HG03066 (cell line): ENCODE measurements around the gene QSOX2.

ENCODE experiments used
- ATAC-seq: cut with Tn5 transposase; IDR thresholded peaks from one replicate; pipeline ENCODE4 v1.9.1; 2021; ENCODE audit warnings: low read depth; ENCODE audit not compliant: unreplicated experiment

QSOX2 gene

GRCh38 chr9:136283291-136284235 lies 38.0 kb upstream of the QSOX2 start:
- no peak for ATAC-seq

DNA sequence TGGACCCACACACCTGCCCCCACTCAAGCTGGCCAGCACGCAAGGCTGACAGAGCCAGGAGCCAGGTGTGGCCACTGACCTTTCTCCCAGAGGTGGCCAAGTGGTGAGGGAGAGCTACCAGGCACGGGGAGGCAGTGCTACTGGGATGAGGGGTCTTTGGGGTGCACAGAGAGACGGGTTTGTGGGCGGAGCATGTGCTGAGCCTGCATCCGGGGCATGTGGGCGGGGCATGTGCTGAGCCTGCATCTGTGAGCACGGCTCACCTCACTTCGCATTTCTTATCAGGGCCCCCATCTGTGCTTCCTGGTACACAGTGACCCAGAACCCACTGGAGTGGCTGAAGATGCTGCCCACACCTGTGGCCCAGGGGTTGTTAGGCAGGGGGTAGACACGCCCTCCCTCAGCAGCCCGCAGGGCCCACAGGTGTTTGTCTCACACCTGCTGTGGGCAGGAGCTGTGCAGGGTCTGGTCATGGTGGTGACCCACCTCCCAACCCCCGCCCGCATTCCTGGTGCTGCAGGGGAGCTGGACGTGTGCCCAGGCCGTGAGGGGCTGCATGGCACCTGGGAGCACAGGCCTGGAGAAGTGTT lies 36.8 kb upstream of the QSOX2 start:
- no peak for ATAC-seq

DNA sequence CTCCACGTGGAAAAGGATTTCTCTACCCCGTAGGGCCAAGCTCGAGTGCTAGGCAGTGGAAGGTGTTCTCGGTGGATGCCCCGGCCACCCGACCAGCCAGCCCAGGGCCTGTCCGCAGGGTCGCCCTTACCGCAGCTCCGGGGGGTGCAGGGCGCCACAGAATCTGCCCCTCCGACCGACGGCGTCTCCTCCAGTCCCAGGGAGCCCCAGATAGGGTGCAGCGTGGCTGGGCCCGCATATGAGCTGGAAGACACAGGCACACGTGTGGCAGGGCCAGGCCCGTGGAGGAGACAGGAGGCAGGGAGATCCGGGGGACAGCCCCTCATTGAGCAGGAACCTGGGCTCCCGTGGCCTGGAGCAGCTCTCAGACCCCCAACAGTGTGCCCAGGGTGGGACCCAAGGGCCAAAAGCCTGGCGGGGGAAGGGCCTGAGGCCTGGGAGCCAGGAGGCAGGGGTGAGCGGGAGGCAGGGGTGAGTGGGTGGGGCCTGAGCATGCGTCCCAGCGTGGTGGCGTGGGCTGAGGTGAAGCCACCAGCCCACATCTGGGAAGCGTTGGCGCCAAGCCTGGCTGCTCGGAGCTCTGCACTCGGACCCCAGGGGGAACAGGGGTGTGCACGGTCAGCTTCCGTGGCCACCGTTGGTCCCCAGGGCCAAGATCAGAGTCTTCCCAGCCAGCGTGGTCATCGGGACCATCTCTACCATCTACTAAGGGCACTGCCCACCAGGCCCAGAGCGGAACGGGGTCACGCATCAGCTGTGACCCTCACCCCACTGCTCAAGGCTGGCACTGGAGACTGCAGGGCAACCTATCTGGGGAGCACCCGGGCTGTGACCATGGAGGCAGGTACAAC lies 36.0 kb upstream of the QSOX2 start:
- ATAC-seq: no peak

- no peak for ATAC-seq
Measured at GRCh38 chr9:136280535-136281315, 35.1 kb upstream of the QSOX2 start.

GRCh38 chr9:136279471-136279870 lies 33.9 kb upstream of the QSOX2 start:
- no peak for ATAC-seq

DNA sequence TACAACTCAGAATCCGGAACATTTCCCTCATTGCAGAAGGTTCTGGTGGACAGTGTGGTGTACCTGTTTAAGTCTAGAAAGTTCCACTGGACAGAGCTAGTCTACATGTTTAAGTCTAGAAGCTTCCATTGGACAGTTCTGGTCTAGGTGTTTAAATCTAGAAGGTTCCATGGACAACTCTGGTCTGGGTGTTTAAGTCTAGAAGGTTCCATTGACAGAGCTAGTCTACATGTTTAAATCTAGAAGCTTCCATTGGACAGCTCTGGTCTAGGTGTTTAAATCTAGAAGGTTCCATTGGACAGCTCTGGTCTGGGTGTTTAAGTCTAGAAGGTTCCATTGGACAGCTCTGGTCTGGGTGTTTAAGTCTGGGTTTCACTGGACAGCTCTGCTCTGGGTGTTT lies 33.3 kb upstream of the QSOX2 start:
- ATAC-seq: no peak

GRCh38 chr9:136278221-136278620 lies 32.6 kb upstream of the QSOX2 start:
- no peak for ATAC-seq

- no peak for ATAC-seq
Measured at GRCh38 chr9:136277746-136278145, 32.1 kb upstream of the QSOX2 start.

DNA sequence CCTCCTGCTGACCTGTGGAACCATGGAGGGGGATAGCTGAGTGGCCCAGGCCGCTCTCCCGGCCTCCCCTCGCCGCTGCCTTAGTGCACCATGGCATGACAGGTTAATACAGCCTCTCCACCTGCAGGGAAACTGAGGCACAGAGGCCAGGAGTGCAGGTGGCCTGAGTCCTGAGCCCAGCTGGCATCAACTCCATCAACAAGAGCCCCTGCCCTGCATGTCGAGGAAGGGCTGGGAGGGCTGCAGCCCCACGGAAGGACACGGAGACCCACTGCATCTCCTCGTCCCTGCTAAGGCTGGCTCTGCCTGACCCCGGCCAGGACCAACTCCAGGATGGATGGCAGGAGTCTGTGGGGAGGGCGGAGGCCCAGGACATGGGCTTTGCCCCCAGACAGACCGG lies 31.1 kb upstream of the QSOX2 start:
- ATAC-seq: no peak

DNA sequence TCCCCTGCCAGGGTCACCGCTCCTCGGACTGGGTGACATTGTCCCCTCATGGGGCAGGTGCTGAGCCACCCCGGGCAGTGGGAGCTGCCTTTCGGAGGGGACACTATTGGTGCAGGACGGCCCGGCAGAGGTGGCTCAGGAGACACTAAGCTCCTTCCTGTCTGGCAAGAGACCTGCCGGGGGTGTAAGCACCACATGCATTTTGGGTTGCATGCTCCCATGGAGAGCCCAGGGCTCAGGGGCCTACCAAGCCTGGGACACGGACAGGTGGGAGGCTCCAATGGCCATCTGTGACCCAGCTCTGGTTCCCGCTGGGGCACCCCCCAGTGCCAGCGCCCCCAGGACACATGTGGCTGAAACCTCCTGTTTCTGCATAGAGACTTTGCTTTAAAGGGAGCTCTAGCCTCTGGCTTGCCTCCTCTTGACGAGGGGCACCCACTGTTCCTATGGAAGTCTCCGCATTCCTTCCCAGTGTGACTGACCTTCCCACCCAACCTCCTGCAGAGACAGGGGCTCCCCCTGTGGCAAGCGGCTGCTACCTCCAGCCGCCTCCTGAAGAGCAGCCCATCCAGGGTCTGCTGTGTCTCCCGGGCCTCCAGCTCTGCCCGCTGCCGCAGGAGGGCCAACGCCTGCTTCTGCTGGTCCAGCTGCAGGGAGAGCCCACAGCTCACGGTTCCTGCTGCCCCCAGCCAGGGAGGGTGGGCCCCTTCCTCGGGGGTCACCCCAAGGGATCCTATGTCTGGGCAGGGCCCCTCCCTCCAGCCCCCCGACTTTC lies 30.2 kb upstream of the QSOX2 start:
- ATAC-seq: no peak

GRCh38 chr9:136274786-136275654 lies 29.4 kb upstream of the QSOX2 start:
- no peak for ATAC-seq

DNA sequence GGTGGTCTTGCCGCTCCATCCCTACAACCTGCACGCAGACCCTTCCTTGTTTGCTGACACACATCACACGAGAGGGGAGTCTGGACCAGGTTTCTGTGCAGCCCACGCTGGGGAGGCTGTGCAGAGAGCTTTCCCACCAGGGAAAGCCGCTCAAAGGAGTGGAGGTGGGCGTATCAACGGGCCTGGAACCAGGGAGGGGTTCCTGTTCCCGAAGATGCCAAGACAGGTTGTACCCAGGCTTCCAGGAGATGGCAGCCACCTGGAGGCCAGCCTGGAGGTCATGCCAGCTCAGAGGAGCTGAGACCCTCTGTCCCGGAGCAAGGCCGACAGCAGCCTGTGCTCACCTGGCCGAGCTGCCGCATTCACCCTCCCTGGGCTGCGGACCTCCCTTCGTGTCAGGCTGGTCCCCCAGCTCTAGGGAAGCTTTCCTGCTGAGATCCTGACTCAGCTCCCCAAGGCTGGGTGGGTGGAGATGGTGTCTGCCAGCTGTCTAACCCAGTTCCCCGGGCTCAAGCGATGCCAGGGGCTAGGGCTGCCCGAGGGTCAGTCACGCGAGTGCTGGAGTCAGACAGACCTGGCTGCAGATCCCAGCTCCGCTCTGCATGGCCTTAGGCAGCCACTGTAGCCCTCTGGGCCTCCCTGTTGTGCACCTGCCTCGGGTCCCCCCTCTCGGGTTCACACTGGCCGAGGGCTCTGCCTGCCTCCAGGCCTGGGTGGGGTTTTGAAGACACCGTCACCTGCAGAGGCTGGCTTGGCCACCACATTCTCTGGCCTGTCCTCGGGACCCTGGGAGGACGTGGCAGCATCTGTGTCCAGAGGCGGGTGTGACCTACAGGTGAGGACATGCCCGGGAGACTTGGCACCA lies 28.5 kb upstream of the QSOX2 start:
- ATAC-seq: no peak

GRCh38 chr9:136273244-136273865 lies 27.7 kb upstream of the QSOX2 start:
- ATAC-seq: no peak

DNA sequence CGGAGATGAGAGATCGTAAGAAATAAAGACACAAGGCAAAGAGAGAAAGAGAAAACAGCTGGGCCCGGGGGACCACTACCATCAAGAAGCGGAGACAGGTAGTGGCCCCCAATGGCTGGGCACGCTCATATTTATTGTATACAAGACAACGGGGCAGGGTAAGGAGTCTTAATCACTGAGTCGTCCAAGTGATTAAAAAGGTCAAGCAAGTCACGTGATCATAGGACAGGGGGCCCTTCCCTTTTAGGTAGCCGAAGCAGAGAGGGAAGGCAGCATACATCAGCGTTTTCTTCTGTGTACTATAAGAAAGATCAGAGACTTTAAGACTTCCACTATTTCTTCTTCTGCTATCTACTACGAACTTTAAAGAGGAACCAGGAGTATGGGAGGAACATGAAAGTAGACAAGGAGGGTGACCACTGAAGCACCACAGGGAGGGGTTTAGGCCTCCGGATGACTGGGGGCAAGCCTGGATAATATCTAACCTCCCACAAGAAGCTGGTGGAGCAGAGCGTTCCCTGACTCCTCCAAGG lies 24.6 kb upstream of the QSOX2 start:
- ATAC-seq: no peak

DNA sequence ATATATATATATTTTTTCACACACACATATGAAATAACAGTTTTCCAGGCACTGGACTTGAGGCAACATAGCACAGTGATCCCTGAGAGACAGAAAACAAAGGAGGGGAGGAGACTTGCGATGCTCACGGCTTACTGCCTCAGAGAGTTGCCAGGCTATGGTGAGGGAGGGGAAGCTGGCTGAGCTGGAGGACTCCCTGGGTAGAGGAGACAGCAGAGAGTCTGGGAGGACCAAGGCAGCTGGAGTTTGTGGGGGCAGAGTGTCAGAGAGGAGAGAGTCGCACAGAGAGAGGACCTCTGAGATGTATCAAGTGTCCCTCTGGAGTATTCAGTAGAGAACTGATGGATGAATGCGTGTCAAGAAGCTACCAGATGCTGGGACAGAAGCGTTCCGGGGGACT lies 23.1 kb upstream of the QSOX2 start:
- ATAC-seq: no peak

DNA sequence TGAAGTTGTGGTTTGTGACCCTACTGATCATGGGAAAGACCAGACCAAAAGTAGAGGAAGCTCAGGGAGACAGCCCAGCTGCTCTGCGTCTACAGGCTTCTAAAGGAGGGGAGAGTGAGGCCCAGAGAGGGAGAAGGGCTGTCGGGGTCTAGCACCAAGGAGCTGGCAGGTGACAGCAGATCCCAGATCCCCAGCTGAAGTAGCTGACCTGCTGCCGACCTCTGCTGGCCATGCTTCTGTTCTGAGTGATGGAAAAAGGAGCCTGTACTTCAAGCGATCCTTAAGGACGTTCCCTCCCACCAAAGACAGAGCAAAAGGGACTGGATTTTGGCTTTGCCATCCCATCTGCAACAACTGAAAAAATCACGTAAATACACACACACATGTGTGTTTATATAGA lies 22.7 kb upstream of the QSOX2 start:
- ATAC-seq: no peak
